ENCODE data around the gene C2CD4D.
"Not testable (repeated sequence)": the region's sequence is repeated elsewhere in the genome, so short reads cannot be mapped to it uniquely, and the experiment has no call there.

The C2CD4D gene

GRCh38 chr1:151839457-151840403, at the start of gene C2CD4D:
Gene C2CD4D (minus strand): TSS chr1:151839820. CDS start chr1:151838989, 831 bp downstream.
- no peak for DNase-seq

GRCh38 chr1:151888972-151889570, 49.5 kb upstream of the C2CD4D start:
- no peak for DNase-seq

- DNase-seq = no peak
Measured at GRCh38 chr1:151887028-151887427, 47.4 kb upstream of the C2CD4D start.

- no peak for DNase-seq
Measured at GRCh38 chr1:151885479-151885878, 45.9 kb upstream of the C2CD4D start.

- not testable (repeated sequence) for DNase-seq
Measured at GRCh38 chr1:151884879-151885278, 45.3 kb upstream of the C2CD4D start.

- not testable (repeated sequence) for DNase-seq
Measured at GRCh38 chr1:151884445-151884844, 44.8 kb upstream of the C2CD4D start.

GRCh38 chr1:151883898-151884297, 44.3 kb upstream of the C2CD4D start:
- not testable (repeated sequence) for DNase-seq

- not testable (repeated sequence) for DNase-seq
Measured at GRCh38 chr1:151882918-151883317, 43.3 kb upstream of the C2CD4D start.

- DNase-seq = no peak
Measured at GRCh38 chr1:151882466-151882865, 42.8 kb upstream of the C2CD4D start.

- no peak for DNase-seq
Measured at GRCh38 chr1:151881479-151881878, 41.9 kb upstream of the C2CD4D start.

- DNase-seq = no peak
Measured at GRCh38 chr1:151875419-151876097, 35.9 kb upstream of the C2CD4D start.

- DNase-seq = not testable (repeated sequence)
Measured at GRCh38 chr1:151872776-151873175, 33.2 kb upstream of the C2CD4D start.

GRCh38 chr1:151871284-151872030, 31.8 kb upstream of the C2CD4D start:
- DNase-seq = no peak

- no peak for DNase-seq
Measured at GRCh38 chr1:151868486-151868885, 28.9 kb upstream of the C2CD4D start.

GRCh38 chr1:151867765-151868411, 28.3 kb upstream of the C2CD4D start:
- DNase-seq = no peak

GRCh38 chr1:151867321-151867720, 27.7 kb upstream of the C2CD4D start:
- DNase-seq = no peak

GRCh38 chr1:151864411-151864810, 24.8 kb upstream of the C2CD4D start:
- DNase-seq = no peak

GRCh38 chr1:151862604-151863003, 23.0 kb upstream of the C2CD4D start:
- no peak for DNase-seq

GRCh38 chr1:151860504-151861187, 21.0 kb upstream of the C2CD4D start:
- no peak for DNase-seq

GRCh38 chr1:151859891-151860293, 20.3 kb upstream of the C2CD4D start:
- DNase-seq = no peak

GRCh38 chr1:151858886-151859665, 19.5 kb upstream of the C2CD4D start:
- no peak for DNase-seq
